GM18858 (cell line): Measurements from ENCODE around the gene RIPK3.
"Not testable (repeated sequence)": the region's sequence is repeated elsewhere in the genome, so short reads cannot be mapped to it uniquely, and the experiment has no call there.

ENCODE experiments used
- ATAC-seq: cut with Tn5 transposase; IDR thresholded peaks from one replicate; pipeline ENCODE4 v1.9.1; 2021; ENCODE audit not compliant: unreplicated experiment

RIPK3 gene

GRCh38 chr14:24369907-24370687, 30.3 kb upstream of the RIPK3 start:
- ATAC-seq = no peak

DNA sequence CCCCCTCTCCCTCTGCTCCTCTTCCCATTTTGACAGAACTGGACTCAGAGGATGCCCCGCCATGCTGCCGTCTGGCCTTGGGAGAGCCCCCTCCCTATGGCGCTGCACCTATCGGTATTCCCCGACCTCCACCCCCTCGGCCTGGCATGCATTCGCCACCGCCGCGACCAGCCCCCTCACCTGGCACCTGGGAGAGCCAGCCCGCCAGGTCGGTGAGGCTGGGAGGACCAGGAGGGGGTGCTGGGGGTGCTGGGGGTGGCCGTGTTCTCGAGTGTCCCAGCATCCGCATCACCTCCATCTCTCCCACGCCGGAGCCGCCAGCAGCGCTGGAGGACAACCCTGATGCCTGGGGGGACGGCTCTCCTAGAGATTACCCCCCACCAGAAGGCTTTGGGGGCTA, 29.7 kb upstream of the RIPK3 start:
- ATAC-seq = no peak

GRCh38 chr14:24368562-24369252, 28.9 kb upstream of the RIPK3 start:
- no peak for ATAC-seq

DNA sequence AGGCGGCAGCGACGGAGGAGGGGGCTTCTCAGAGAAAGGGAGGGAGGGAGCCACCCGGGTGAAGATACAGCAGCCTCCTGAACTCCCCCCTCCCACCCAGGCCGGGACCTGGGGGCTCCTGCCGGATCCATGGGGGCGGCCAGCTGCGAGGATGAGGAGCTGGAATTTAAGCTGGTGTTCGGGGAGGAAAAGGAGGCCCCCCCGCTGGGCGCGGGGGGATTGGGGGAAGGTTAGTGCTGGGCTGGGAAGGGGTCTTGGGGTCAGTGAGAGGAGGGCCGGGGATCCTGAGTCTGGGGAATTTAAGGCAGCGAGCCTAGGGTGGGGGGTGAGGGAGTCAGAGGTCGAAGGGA, 28.4 kb upstream of the RIPK3 start:
- ATAC-seq = no peak

GRCh38 chr14:24367514-24368211, 27.9 kb upstream of the RIPK3 start, which contains the start of gene NFATC4:
NFATC4 (plus strand) TSS chr14:24368184; CDS start chr14:24368341, 157 bp downstream.
- ATAC-seq = no peak

- ATAC-seq = peak; percentile 44
Measured at GRCh38 chr14:24366721-24367513, 27.1 kb upstream of the RIPK3 start.

- no peak for ATAC-seq
Measured at GRCh38 chr14:24366413-24366720, 26.6 kb upstream of the RIPK3 start.

DNA sequence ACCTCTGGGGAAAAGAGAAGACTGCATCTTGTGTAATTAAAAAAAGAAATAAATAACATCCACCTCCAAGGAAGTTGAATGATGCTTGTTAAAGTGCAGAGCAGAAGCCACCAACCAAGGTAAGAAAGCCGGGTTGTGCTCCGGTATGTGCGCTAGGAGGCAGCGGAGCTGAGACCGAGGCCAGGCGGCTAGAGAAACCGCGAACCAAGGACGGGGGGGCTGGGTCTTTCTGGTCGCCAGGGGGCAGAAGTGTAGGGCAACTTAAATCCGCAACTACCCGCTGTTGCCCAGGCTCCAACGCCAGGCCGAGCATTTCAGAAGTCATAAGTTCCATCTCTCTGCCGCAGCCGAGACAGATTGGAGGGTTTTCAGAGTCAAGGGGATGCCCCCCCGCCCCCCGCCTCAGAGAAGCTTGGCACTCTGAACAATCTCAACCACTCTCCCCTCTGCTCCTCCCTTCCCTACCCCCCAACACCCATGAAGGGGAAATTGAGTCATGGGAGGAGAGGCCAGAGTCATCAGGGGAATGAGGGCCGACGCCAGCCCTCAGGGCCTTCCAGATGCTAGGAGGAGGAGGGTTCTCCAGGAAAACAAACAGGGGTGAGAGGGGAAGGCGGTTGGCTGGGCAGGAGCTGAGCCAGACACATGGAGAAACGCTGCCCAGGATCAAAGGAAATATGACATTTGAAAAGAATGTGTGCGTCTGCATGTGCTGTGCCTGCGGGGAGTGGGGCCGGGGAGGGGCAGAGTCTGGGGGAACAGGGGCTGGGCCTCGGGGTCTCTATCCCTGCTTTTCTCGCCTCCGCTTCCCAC, 26.0 kb upstream of the RIPK3 start:
- ATAC-seq = no peak

- no peak for ATAC-seq
Measured at GRCh38 chr14:24364841-24365240, 25.1 kb upstream of the RIPK3 start.

- ATAC-seq = no peak
Measured at GRCh38 chr14:24363401-24363800, 23.6 kb upstream of the RIPK3 start.

DNA sequence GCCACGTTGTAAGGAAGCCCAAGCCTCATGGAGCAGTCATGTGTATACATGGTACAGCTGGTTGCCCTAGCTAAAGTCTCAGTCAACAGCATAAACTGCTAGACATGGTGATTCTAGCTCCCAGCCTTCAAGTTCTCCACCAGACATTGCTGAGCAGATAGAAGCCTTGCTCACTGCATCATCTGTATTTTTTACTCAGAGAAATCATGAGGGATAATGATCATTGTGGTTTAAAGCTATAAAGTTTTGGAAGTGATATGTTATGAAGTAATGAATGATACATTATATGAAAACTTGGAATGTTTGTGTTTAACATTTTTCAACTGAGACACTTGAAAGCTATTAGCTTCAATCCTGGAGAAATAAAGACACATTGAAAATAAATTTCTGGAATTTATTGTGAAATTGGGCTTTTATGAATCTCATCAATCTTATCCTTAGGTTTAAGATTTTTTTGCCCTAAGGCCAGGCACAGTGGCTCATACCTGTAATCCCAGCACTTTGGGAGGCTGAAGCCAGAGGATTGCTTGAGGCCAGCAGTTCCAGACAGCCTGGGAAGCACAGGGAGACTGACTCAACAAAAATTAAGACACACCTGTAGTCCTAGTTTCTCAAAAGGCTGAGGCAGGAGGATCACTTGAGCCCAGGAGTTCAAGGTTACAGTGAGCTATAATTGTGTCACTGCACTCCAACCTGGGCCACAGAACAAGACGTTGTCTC, 22.6 kb upstream of the RIPK3 start:
- no peak for ATAC-seq

- no peak for ATAC-seq
Measured at GRCh38 chr14:24361326-24361725, 21.5 kb upstream of the RIPK3 start.

DNA sequence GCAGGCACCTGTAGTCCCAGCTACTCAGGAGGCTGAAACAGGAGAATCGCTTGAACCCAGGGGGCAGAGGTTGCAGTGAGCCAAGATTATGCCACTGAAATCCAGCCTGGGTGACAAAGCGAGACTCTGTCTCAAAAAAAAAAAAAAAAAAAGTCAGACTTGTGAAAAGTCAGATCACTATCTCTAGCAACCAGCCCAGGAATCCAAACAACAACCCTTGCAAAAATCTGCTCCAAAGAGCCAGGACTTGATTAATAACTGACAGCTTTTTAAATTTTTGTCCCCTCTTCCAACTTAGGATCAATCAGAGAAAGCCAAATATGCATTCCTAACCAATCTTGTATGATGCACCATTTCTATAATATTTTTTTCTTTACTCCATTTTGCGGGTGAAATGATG, 20.5 kb upstream of the RIPK3 start:
- ATAC-seq = no peak

GRCh38 chr14:24356208-24356607, 16.4 kb upstream of the RIPK3 start:
- ATAC-seq = no peak

GRCh38 chr14:24355009-24355408, 15.2 kb upstream of the RIPK3 start:
- ATAC-seq = no peak

DNA sequence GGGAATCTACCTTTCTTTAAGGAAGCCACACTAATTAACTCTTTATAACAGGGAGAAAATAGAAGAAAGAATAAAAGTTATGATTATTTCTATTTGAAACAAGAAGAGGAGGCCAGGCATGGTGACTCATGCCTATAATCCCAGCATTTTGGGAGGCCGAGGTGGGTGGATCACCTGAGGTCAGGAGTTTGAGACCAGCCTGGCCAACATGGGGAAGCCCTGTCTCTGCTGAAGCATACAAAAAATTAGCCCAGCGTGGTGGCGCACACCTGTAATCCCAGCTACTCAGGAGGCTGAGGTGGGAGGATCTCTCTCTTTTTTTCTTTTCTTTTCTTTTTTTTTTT, 14.7 kb upstream of the RIPK3 start:
- ATAC-seq = not testable (repeated sequence)

- no peak for ATAC-seq
Measured at GRCh38 chr14:24353559-24354481, 14.0 kb upstream of the RIPK3 start.

DNA sequence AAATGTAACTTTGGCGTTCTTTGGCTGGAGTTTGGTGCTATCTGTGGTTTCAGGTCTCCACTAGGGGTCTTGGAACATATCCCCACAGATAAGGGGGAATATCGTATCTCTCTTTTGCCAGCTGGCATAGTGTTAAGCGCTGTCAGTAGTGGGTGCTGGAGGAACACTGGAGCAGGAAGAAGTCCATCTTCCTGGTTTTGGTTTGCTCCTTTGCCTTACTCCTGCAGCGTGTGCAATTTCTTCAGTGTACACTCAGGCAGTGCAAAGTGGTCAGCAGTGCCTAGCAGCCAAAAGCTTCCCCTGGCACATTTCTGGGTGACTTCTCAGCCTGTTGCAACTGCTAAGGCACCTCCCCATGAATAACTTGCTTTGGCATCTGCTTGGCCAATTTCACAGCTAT, 11.7 kb upstream of the RIPK3 start:
- no peak for ATAC-seq

GRCh38 chr14:24349742-24350141, 10.0 kb upstream of the RIPK3 start:
- ATAC-seq = no peak
